AG09309 (cell line): ENCODE results near the gene CNTN6.

Experiments used
- DNase-seq: peaks from one replicate; pipeline ENCODE4 v3.0.0-alpha.2; 2010; ENCODE audit warnings: low read depth
- H3K4me3 ChIP-seq: 2 replicates; pipeline ENCODE4 v1.5.1; 2011; ENCODE audit warnings: mild to moderate bottlenecking, low read depth, low read length, moderate library complexity; ENCODE audit not compliant: control insufficient read depth
- TF ChIP-seq, protein P1 (sequence below): IDR thresholded peaks from 2 replicates; pipeline ENCODE4 v1.5.1; 2011; ENCODE audit warnings: mild to moderate bottlenecking, low read depth, low read length, inconsistent platforms; ENCODE audit not compliant: insufficient read depth, control insufficient read depth; ENCODE audit errors: missing control alignments

Gene CNTN6

DNA sequence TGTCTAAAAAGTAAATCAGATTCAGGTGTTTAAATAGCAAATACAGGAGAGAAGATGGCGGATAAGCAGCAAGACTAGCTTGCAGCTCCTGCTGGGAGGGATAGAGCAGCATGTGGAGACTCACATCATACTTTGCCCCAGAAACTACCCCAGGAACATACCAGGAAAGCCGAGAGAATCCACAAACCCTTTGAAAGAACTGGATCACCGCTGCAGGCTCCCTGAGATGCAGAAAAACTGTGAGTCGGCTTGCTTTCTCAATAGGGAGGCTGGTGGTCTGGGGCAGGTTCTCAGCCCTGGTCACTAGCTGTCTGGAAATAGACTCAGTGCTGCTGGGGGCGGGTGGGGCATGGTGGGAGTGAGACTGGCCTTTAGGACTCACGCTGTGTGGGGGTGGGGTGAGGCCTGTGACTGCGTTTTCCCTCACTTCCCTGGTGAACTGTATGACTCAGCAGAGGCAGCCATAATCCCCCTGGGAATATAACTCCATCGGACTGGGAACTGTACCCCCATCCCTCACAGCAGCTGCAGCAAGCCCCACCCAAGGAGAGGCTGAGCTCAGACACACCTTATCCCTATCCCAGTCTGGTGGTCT is 142.8 kb downstream of the CNTN6 start:
- TF ChIP-seq, protein P1, sequence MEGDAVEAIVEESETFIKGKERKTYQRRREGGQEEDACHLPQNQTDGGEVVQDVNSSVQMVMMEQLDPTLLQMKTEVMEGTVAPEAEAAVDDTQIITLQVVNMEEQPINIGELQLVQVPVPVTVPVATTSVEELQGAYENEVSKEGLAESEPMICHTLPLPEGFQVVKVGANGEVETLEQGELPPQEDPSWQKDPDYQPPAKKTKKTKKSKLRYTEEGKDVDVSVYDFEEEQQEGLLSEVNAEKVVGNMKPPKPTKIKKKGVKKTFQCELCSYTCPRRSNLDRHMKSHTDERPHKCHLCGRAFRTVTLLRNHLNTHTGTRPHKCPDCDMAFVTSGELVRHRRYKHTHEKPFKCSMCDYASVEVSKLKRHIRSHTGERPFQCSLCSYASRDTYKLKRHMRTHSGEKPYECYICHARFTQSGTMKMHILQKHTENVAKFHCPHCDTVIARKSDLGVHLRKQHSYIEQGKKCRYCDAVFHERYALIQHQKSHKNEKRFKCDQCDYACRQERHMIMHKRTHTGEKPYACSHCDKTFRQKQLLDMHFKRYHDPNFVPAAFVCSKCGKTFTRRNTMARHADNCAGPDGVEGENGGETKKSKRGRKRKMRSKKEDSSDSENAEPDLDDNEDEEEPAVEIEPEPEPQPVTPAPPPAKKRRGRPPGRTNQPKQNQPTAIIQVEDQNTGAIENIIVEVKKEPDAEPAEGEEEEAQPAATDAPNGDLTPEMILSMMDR, result no peak
- no peak for DNase-seq
- H3K4me3 ChIP-seq, result no peak overlapping the region

DNA sequence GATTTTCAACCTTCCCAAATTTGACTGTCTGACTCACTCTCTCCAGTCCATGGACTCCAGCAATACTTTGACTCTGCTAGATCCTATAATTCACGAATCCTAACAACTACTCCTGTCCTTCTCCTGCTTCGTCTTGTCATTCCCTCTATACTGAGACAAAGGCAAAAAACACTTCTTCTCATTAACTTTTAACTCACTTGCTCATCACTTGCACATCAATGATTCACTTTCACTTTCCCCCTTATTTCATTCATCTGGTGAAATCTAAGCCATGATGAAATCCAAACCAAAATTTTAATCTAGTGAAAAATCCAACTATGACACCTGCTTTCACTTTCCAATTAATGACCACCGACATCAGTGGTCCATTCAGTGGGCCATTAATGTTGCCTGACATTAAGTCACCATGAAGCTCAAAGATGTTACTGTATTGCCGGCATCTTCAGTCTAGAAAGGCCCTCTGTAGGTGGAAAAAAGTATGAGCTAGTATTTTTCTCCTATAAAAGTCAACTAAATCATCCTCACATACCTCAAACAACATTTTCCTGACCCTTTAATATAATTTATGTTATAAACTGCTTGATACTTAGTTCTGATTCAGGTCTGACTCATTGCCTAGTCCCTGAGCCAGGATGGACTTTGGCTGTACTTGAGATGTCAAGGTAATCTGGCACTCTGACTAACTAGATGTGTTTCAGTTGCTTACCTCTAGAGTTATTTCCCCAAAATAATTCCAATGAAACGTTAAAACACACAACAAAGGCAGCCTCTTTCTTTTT is 158.6 kb downstream of the CNTN6 start:
- no peak overlapping the region for H3K4me3 ChIP-seq
- no peak for DNase-seq
- TF ChIP-seq, protein P1, result no peak

DNA sequence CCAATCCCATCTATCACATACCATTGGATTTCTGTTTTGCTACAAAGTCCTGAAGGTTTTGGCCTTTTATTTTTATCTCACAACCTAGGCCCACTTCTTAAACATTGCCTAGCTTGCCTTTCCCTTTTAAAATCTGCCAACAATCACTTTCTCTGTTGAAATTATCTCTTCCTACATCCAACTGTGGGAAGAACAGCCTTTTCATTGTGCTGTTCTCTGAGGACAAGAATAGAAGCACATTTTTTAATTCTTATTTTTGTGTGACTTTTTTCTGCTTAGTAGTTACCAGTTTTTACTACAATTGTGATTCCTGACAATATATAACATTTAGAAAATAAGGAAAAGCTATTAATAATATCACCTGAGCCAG is 159.2 kb downstream of the CNTN6 start:
- DNase-seq, result no peak
- H3K4me3 ChIP-seq, result no peak overlapping the region
- TF ChIP-seq, protein P1, result no peak

DNA sequence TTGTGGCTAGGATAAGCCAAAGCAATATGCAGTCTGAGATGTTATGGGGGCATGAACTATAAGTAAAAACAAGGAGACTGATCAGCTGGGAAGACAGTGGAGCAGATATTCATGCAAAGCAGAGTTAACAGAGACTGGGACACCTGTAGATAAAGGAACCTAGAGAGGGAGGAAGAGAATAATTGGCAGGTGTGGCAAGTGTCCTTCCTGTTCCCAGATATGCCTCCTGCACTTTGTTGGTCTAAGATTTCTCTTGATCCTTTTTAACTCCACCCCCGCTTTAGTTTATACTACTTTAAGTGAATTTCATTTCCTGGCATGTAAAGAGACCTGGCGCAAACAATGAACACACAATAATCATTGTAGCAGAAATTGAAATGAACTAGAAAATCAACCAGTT is 169.4 kb downstream of the CNTN6 start:
- TF ChIP-seq, protein P1, result no peak
- H3K4me3 ChIP-seq, result no peak overlapping the region
- no peak for DNase-seq

DNA sequence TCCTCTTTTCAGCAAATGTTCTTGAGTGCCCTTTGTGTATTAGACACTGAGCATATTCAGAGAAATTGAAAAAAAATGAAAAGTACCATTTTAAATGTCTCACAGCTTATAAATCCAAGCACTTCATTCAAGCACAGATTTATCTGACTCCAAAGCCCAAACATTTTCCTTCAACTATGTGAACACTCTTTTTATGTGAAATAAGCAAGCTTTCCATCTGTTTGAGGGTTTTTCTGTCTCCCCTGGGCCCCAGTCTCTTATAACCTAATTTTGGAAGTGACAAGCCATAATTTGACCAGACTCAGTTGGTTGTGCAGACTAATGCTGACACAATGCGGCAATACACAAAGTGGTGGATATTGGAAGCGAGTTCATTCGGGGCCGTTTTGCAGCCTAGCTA is 170.3 kb downstream of the CNTN6 start:
- no peak overlapping the region for H3K4me3 ChIP-seq
- DNase-seq, result no peak
- TF ChIP-seq, protein P1, result no peak

DNA sequence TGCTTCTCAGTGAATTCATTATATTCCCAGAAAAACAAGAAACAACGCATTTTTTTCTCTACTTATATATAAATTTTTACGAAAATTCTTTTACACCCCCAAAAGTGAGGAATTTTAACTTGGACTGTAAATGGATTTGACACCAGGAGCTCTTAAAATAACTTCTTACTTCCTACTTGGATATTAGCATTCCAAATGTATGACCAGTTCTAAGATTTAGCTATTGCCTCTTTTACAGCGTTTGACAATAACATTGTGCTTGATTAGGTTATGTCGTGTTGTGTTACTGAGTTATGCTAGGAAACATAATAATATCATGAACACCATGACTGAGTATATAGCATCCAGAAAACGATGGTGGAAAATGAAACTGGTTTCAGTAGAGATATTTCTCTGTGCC is 177.0 kb downstream of the CNTN6 start:
- no peak overlapping the region for H3K4me3 ChIP-seq
- DNase-seq, result no peak
- TF ChIP-seq, protein P1, result no peak
